GM19240 (cell line): ENCODE measurements around the gene HADHB.

Experiments used
- DNase-seq: peaks from one replicate; pipeline ENCODE4 v3.0.0; 2011; ENCODE audit warnings: low spot score; ENCODE audit not compliant: insufficient read length

Gene HADHB

DNA sequence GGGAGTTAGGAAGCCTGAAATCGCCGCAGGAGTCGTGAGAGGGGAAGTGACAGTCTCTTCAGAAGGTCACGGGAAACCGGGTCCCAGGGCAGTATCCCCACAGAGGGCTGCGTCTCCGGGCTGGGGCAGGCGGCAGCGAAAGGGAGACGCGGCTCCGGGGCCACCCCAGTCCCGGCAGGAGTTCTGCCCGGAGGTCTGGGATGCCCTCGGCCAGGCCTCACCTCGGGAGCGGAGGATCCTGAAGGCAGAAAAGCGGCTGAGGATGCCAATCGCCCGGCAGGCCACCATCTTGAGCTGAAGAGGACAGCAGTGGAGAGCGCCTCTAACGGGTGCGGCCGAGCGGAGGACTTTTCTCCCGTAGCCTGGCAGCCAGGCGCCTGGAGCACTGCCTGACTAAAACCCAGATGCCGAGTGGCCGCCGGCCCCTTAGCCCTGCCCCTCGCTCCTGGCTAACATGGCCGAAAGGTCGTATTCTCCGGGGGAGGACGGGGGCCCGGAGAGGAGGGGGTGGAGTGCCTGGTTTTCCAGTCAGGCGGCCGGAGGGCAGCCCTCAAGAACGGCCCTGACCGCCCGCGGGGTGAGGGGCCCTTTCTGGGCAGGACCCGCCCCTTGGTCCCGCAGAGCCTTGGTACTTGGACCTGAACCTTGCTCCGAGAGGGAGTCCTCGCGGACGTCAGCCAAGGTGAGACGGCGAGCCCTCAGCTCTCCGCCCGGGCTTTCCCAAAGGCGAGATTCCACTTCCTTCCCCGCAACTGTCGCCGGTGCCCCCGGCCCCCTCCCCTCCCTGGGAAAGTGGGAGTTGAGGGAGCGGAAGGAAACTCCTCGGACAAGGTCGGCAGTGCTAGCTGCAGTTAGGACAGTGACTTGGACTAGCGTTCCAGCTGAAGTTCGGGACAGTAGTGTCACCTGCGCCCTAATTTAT is at the start of gene HADHB, which contains the start of gene HADHA:
Gene HADHB (plus strand): TSS at position 631 of the 922 bp plus-strand sequence. CDS start 9,316 bp downstream, outside the sequence.
Gene HADHA (minus strand): TSS at position 324 of the 922 bp plus-strand sequence. CDS start 36 bp downstream, at position 288.
- DNase-seq: peak; percentile 31

DNA sequence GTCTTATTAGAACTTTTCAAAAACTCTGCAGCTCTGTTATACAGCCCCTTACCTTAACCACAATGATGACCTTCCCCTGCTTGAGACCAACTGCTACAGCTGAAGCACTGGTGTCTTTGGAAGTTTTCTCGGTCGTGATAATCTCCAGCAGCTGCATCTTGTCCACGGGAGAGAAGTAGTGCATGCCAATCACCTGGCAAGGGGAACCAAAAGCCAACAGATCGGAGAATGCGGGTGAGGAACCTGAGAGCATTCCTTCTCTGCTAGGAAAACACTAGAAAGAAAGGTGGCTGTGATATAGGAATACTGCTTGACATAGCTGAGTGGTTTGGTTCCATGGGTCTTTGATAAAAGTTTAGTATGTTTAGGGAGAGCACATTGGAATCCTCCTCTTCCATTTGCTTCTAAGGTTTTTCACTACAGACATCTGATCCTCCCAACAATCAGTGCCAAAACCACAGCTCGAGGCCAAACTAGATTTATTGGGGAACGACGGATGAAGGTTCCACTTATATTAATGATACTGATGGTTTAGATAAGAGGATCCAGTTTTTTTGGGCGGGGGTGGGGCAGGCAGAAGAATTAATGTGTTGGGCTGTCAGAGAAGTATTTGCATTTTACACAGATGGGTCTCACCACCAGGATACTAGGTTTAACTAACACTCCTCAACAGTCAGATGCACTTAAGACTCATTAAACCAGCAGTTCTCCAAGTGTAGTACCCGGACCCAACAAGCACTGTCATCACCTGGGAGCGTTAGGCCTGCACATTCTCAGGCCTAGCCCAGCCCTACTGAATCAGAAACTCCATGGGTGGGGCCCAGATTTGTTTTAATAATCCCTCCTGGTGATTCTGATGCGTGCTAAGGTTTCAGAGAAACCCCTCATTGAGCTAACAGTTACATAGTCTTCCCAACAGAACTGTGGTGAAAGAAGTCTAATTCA is 49.4 kb upstream of the HADHB start:
- DNase-seq: no peak

DNA sequence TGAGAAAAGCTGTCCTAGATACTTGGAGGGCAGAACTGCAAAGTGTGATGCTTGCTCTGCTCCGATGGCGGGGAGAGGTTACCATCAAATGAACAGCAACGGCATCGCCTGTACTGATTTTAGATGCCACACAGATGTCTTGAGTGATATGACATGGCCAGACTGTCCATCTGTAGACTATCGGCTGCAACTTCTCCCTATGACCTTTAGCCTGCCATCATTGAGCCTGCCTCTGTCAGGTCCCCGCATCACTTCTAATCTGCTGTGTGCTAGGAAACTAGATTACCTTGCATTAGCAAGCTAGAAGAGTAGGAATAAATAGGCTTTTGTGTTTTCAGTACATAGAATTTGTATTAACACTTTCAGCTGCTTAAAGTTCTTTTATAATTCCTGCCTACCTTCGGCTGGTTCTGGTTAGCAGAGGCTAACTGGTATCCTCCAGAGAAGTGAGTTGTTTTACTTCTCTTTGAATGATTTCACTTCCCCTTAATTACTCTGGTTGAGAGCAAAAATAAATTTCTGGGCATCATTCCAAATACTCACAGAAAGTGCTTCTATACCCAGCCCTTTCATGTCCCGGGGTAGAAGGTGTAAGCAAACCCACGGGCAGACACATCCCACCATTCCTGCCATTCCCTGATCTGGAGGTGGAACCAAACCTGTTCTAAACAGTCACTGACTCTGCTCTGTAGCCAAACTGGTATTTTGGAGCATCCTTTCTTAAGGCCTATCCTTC is 47.9 kb upstream of the HADHB start:
- no peak for DNase-seq

DNA sequence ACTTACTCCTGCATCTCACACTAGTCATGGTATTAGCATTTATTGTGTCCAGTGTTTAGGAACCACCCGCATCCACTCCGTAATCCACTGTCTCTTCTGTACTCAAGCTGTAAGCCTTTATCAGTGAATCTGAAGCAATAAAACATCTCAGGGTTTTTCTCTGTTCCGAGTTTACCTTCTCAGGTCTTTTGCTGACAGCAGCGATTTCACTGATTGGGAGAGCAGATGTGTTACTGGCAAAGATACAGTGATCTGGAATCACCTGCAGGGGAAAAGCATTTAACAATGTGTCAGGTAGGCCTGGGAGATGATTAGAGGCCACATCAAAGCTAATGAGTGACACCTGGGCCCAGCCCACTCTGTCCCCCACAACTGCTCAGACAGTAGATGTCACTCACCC is 47.2 kb upstream of the HADHB start:
- DNase-seq: no peak

GRCh38 chr2:26202981-26203490 is 41.7 kb upstream of the HADHB start:
- DNase-seq: no peak

GRCh38 chr2:26203906-26204305 is 40.8 kb upstream of the HADHB start:
- DNase-seq: no peak

- DNase-seq: no peak
Observed at GRCh38 chr2:26212011-26212410, 32.7 kb upstream of the HADHB start.

DNA sequence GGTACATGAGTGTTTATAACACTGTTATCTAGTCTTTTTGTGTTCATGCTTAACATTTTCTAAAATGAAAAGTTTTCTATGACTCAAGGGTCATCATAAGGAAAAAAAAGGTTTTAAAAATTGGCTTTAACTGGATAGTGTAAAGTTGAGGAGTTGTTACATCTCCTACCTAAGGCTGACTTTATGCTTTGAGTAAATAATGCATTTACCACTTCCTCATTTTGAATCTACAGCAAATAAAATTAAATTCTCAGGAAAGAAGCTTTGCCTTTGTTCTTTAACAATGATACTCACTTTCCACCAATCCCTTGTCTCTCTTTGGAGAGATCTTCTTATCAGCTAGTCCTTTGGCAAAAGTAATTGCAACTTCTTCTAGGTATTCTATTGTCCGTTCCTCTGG is 30.0 kb upstream of the HADHB start:
- no peak for DNase-seq

GRCh38 chr2:26215833-26216232 is 28.9 kb upstream of the HADHB start:
- no peak for DNase-seq

- no peak for DNase-seq
Observed at GRCh38 chr2:26216587-26216986, 28.2 kb upstream of the HADHB start.

DNA sequence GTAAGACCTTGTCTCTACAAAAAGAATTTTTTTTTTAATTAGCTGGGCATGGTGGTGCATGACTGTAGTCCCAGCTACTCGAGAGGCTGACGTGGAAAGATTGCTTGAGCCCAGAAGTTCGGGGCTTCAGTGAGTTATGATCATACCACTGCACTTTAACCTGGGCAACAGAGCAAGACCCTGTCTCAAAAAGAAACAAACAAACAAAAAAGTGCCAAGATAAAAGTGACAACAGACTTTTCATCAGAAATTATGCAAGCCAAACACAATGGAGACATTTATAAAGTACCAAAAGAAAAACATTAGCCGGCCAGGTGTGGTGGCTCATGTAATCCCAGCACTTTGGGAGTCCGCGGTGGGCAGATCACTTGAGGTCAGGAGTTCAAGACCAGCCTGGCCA is 27.0 kb upstream of the HADHB start:
- no peak for DNase-seq

- DNase-seq: no peak
Observed at GRCh38 chr2:26223018-26223417, 21.7 kb upstream of the HADHB start.

DNA sequence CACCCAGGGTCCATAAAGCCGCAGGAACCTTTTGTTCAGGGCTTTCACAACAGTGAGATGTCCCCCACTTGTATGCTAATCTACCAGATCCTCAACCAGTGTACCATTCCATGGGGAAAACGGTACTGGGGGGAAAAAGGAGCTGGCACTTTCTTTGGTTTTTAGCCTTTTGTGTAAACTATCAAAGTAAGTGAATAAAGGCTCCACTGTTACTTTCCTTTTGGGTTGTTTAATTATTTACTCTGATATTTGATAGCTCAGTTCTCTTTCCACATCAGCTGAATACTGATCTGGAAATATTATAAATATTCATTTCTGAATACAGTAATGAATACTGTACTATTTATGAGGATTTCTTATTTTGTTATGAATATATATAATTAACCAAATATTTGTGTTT is 20.6 kb upstream of the HADHB start:
- DNase-seq: no peak

GRCh38 chr2:26229595-26229994 is 15.1 kb upstream of the HADHB start:
- DNase-seq: no peak

DNA sequence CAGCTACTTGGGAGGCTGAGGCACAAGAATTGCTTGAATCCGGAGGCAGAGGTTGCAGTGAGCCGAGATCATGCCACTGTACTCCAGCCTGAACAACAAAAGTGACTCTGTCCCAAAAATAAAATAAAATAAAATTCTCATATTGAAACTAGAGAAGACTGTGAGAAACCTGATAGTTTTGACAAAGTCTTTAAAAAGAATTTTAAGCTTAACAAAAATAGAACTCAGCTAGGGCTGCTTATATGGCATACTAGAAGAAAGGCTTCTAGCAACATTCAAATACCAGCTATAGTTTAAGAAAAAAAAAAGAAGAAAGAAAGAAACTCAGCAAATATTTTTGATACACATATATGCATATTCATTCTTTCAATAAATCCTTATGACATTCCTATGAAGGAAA is 13.9 kb upstream of the HADHB start:
- no peak for DNase-seq

DNA sequence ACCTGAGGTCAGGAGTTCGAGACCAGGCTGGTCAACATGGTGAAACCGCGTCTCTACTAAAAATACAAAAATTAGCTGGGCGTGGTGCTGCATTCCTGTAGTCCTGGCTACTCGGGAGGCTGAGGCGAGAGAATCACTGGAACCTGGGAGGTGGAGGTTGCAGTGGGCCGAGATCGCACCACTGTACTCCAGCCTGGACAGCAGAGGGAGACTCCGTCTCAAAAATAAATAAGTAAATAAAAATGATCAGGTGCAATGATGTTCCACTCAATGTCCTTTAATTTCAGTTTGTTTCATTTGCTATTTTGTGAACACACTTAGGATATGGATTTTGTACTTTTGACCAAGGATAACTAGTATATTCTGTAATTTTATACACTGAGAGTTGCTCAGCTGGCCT is 9.7 kb upstream of the HADHB start:
- DNase-seq: no peak

DNA sequence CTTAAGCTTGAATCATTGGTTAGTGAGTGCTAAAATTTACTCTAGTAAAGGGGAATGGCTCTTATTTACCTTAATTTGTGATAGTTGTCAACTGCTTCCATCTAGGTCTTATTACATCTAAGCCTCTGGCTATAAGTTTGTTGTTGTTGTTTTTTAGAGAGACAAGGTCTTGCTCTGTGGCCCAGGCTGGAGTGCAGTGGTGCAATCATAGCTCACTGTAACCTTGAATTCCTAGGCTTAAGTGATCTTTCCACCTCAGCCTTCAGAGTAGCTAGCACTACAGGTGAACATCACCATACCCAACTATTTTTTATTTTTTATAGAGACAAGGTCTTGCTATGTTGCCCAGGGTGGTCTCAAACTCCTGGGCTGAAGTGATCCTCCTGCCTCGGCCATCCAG is 6.9 kb upstream of the HADHB start:
- DNase-seq: no peak

DNA sequence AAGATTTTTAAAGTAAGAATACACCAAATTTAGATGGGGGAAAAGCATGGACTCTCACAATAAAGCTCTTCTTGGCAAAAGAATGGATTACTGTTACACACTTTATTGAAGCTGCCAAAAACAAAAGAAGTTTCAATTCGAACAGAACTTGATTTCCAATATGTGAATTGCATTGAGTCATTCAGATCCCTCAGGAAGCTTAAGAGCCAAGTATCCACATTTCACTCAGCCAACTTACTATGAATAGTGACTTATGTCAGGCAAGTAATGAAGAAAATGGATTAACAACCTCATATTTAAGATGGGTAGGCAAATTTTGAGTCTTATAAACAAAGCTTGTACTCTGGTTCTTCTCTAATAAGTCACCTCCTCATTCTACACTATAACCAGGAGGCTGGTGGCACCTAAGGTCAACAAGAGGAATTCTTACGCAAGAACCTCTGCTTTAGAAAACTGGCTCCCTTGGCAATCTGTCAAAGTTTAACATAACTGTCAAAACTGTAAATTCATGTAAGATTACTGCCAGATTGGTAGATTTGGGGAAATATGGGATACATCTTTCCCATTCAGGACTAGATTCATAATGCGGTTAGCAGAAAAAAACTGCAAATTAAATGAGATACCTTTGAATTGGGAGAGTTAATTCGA is 6.3 kb upstream of the HADHB start:
- DNase-seq: no peak

DNA sequence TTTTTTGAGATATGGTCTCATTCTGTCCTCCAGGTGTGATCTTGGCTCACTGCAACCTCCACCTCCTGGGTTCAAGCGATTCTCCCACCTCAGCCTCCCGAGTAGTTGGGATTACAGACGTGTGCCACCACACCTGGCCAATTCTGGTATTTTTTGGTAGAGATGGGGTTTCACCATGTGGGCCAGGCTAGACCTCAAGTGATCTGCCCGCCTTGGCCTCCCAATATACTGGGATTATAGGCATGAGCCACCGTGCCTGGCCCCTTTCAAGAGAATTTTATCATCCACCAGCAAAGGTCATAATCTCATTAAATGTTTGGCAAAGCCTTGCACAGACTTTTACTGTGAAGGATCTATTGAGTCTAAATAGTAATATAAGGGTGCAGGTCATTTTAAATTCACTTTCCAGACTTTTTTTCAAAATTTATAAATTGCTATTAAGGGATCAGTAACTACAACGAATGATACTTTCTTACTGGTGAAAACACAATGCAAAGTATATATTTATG is 2.8 kb upstream of the HADHB start:
- no peak for DNase-seq
